Activated T-cell treated with anti-CD3 and anti-CD28 coated beads for 1 hour (primary cell): ENCODE measurements around the gene DKK3.
"Not testable (repeated sequence)": the region's sequence is repeated elsewhere in the genome, so short reads cannot be mapped to it uniquely, and the experiment has no call there.

Experiments used
- DNase-seq: peaks from one replicate; pipeline ENCODE4 v3.0.0-alpha.2; 2020; ENCODE audit warnings: low read depth

Gene DKK3

GRCh38 chr11:12007769-12008737 is at the start of gene DKK3:
DKK3 (minus strand) TSS chr11:12008626; CDS start chr11:12008582, 44 bp downstream.
- no peak for DNase-seq

- DNase-seq = no peak
These were observed 49.0 kb upstream of the DKK3 start for GRCh38 chr11:12057299-12057980.

GRCh38 chr11:12056119-12056518 is 47.7 kb upstream of the DKK3 start:
- no peak for DNase-seq

GRCh38 chr11:12053606-12054361 is 45.4 kb upstream of the DKK3 start:
- no peak for DNase-seq

- no peak for DNase-seq
These were observed 44.5 kb upstream of the DKK3 start for GRCh38 chr11:12052676-12053605.

- no peak for DNase-seq
These were observed 42.8 kb upstream of the DKK3 start for GRCh38 chr11:12051287-12051662.

GRCh38 chr11:12050470-12051286 is 42.3 kb upstream of the DKK3 start:
- DNase-seq = no peak

GRCh38 chr11:12048936-12049790 is 40.7 kb upstream of the DKK3 start:
- no peak for DNase-seq

- DNase-seq = no peak
These were observed 38.3 kb upstream of the DKK3 start for GRCh38 chr11:12046636-12047236.

GRCh38 chr11:12045914-12046635 is 37.6 kb upstream of the DKK3 start:
- DNase-seq = no peak

GRCh38 chr11:12044799-12045198 is 36.4 kb upstream of the DKK3 start:
- no peak for DNase-seq

- peak; percentile 45 for DNase-seq
These were observed 35.7 kb upstream of the DKK3 start for GRCh38 chr11:12043959-12044791.

GRCh38 chr11:12043221-12043620 is 34.8 kb upstream of the DKK3 start:
- DNase-seq = no peak

- DNase-seq = no peak
These were observed 33.8 kb upstream of the DKK3 start for GRCh38 chr11:12042215-12042676.

GRCh38 chr11:12040719-12041118 is 32.3 kb upstream of the DKK3 start:
- DNase-seq = not testable (repeated sequence)

GRCh38 chr11:12032968-12033367 is 24.5 kb upstream of the DKK3 start:
- DNase-seq = no peak

- no peak for DNase-seq
These were observed 23.6 kb upstream of the DKK3 start for GRCh38 chr11:12031856-12032544.
